Measurements from ENCODE around the gene ITGA8. TPM values are rescaled to one million over a fixed set of nuclear protein-coding genes. Genes with fewer than 3 reads are reported as not detected.

ITGA8 gene
- total and polyA plus RNA-seq, 2 of the 13 experiments (the other 11 are each of a cell fraction or from before 2014, with no cell fraction given), result not detected

DNA sequence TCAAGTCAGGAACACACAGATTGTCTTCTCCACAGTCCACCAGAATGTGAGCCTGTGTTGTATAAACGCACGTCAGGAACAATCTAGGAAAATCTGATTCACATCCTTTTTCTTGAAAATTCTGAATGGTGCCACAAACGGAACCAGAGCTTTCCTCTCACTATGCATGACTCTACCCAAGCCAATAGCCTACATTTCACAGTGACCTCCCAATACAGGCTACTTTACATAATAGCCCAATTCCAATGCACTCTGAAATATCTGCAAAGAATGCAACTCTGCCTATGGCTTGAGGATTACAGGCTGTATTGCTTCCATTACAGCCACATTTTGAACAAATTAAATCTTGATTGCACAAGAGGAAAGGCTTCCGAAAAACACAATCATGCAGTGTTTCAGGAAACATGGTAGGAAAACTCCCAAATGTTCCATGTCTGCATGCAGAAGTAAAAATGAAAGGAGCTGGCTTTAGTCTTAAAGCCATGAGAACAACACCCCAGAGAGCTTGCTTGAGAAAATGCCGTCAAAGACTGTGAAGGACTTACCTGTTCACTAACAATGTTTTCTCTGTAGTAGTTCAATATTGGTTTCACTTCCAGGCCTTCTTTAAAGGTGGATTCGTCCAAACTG, 113.9 kb downstream of the ITGA8 start:
- ATAC-seq (no peak), DNase-seq (ENCODE audit: low spot score) (no peak), FAIRE-seq (no peak)
- Histone ChIP-seq H3K9me3 (ENCODE audit: low read length) (no peaks in the 10 kb centered on the region), H4K20me1 (ENCODE audit: insufficient read depth, low read length) (no peaks in the 10 kb centered on the region), H3K9ac (ENCODE audit: insufficient read depth, low read depth, low read length) (no peak overlapping the region), H3K4me3 (replicated peaks in 1 of 3; ENCODE audit: insufficient read depth in 1 of 3, low read depth in 2 of 3, low read length in 3 of 3) (no peak overlapping the region), H3K4me1 (ENCODE audit: insufficient read depth, low read length) (no peaks in the 10 kb centered on the region), H3K27ac (ENCODE audit: extremely low read length, insufficient read depth, low read length) (no peak overlapping the region), H3K79me2 (ENCODE audit: insufficient read depth, low read length) (no peaks in the 10 kb centered on the region), H3K4me2 (ENCODE audit: low read depth, low read length) (no peak overlapping the region), H3K36me3 (replicated peaks in 1 of 2; ENCODE audit: control insufficient read depth in 1 of 2, insufficient read depth in 2 of 2, low read length in 2 of 2) (no peaks in the 10 kb centered on the region), H2AFZ (ENCODE audit: low read length) (no peak overlapping the region), H3K27me3 (ENCODE audit: control insufficient read depth in 1 of 2, insufficient read depth in 2 of 2, low read length in 2 of 2) (peaks cover 1 to 19% of the 10 kb centered on the region in 2 experiments; a peak in 2 of 5 replicates)
- intact Hi-C loops (cut with micrococcal nuclease; ENCODE audit: unreplicated experiment) (no loop called here), in situ Hi-C loops (cut with HindIII; ENCODE audit: extremely low pct_ligation_motif_present, low pct_unique_long_range_greater_than_20kb) (no loop called here)
- 24% methylated on average over 6 of the region's 6 CpGs for WGBS (ENCODE audit: low lambda C conversion rate)
- POLR2A ChIA-PET, result no interaction called here
- CTCF ChIA-PET (ENCODE audit: low intra/inter-chr PET ratio, low total read pairs), result no interaction called here
- TF ChIP-seq ZUFSP (CRISPR knock-in tag; IDR thresholded peaks at IDR 0.05; ENCODE audit: borderline replicate concordance) (no peak), EP300 (IDR thresholded peaks at IDR 0.05; ENCODE audit: low read depth in 2 of 2, low read length in 2 of 2) (no peak), EP300 (CRISPR knock-in tag; IDR thresholded peaks at IDR 0.05; ENCODE audit: borderline replicate concordance) (no peak), GATAD1 (CRISPR knock-in tag; IDR thresholded peaks at IDR 0.05) (no peak), SAFB2 (CRISPR knock-in tag; IDR thresholded peaks at IDR 0.05; ENCODE audit: borderline replicate concordance, low read depth) (no peak), ZBTB26 (CRISPR knock-in tag; IDR thresholded peaks at IDR 0.05; ENCODE audit: borderline replicate concordance) (no peak), KDM6A (CRISPR knock-in tag; IDR thresholded peaks at IDR 0.05; ENCODE audit: low read depth) (no peak)
- TF ChIP-seq, protein P1, sequence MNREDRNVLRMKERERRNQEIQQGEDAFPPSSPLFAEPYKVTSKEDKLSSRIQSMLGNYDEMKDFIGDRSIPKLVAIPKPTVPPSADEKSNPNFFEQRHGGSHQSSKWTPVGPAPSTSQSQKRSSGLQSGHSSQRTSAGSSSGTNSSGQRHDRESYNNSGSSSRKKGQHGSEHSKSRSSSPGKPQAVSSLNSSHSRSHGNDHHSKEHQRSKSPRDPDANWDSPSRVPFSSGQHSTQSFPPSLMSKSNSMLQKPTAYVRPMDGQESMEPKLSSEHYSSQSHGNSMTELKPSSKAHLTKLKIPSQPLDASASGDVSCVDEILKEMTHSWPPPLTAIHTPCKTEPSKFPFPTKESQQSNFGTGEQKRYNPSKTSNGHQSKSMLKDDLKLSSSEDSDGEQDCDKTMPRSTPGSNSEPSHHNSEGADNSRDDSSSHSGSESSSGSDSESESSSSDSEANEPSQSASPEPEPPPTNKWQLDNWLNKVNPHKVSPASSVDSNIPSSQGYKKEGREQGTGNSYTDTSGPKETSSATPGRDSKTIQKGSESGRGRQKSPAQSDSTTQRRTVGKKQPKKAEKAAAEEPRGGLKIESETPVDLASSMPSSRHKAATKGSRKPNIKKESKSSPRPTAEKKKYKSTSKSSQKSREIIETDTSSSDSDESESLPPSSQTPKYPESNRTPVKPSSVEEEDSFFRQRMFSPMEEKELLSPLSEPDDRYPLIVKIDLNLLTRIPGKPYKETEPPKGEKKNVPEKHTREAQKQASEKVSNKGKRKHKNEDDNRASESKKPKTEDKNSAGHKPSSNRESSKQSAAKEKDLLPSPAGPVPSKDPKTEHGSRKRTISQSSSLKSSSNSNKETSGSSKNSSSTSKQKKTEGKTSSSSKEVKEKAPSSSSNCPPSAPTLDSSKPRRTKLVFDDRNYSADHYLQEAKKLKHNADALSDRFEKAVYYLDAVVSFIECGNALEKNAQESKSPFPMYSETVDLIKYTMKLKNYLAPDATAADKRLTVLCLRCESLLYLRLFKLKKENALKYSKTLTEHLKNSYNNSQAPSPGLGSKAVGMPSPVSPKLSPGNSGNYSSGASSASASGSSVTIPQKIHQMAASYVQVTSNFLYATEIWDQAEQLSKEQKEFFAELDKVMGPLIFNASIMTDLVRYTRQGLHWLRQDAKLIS (CRISPR knock-in tag; IDR thresholded peaks at IDR 0.05), result no peak
- BruUV-seq (replicated peaks), result no TSS peak

Measured in HepG2 (cell line).